ENCODE results near the gene PRKCD. TPM values are rescaled to one million over a fixed set of nuclear protein-coding genes. Genes with fewer than 3 reads are reported as not detected.

Gene PRKCD
- total RNA-seq, 1 experiment from 2014 or later = 25.2 TPM

GRCh38 chr3:53175613-53176540 is 14.9 kb downstream of the PRKCD start:
- no peak for DNase-seq
- TF ChIP-seq, protein P1, sequence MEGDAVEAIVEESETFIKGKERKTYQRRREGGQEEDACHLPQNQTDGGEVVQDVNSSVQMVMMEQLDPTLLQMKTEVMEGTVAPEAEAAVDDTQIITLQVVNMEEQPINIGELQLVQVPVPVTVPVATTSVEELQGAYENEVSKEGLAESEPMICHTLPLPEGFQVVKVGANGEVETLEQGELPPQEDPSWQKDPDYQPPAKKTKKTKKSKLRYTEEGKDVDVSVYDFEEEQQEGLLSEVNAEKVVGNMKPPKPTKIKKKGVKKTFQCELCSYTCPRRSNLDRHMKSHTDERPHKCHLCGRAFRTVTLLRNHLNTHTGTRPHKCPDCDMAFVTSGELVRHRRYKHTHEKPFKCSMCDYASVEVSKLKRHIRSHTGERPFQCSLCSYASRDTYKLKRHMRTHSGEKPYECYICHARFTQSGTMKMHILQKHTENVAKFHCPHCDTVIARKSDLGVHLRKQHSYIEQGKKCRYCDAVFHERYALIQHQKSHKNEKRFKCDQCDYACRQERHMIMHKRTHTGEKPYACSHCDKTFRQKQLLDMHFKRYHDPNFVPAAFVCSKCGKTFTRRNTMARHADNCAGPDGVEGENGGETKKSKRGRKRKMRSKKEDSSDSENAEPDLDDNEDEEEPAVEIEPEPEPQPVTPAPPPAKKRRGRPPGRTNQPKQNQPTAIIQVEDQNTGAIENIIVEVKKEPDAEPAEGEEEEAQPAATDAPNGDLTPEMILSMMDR (IDR thresholded peaks at IDR 0.05; ENCODE audit: unreplicated experiment) = no peak
- no peaks in the 10 kb centered on the region for H3K27me3 Mint-ChIP-seq (ENCODE audit: unreplicated experiment)
- intact Hi-C loops (cut with micrococcal nuclease; ENCODE audit: unreplicated experiment) = no loop called here
- H3K36me3 Mint-ChIP-seq (ENCODE audit: insufficient read depth, unreplicated experiment) = peaks cover 5% of the 10 kb centered on the region
- H3K27ac Mint-ChIP-seq (ENCODE audit: unreplicated experiment) = no peak overlapping the region
- H3K4me3 Mint-ChIP-seq (ENCODE audit: low read depth, unreplicated experiment) = no peak overlapping the region
- H3K9me3 Mint-ChIP-seq (ENCODE audit: low read depth, unreplicated experiment) = no peaks in the 10 kb centered on the region
- CTCF ChIA-PET = interaction anchor here (0.6 kb wide), 1 partner anchor 544 kb away, joined by 5 read pairs; no protein-coding TSS in a partner anchor
- no TSS peak for BruUV-seq (replicated peaks)
- peaks cover 19% of the 10 kb centered on the region for H3K4me1 Mint-ChIP-seq (ENCODE audit: low read depth, unreplicated experiment)

GRCh38 chr3:53178246-53178645 is 17.2 kb downstream of the PRKCD start:
- CTCF ChIA-PET = no interaction called here
- BruUV-seq (replicated peaks) = no TSS peak
- H3K4me3 Mint-ChIP-seq (ENCODE audit: low read depth, unreplicated experiment) = no peak overlapping the region
- H3K27ac Mint-ChIP-seq (ENCODE audit: unreplicated experiment) = no peak overlapping the region
- H3K9me3 Mint-ChIP-seq (ENCODE audit: low read depth, unreplicated experiment) = no peaks in the 10 kb centered on the region
- intact Hi-C loops (cut with micrococcal nuclease; ENCODE audit: unreplicated experiment) = no loop called here
- TF ChIP-seq, protein P1 (IDR thresholded peaks at IDR 0.05; ENCODE audit: unreplicated experiment) = no peak
- peaks cover 5% of the 10 kb centered on the region for H3K36me3 Mint-ChIP-seq (ENCODE audit: insufficient read depth, unreplicated experiment)
- DNase-seq = no peak
- H3K4me1 Mint-ChIP-seq (ENCODE audit: low read depth, unreplicated experiment) = peaks cover 8% of the 10 kb centered on the region
- H3K27me3 Mint-ChIP-seq (ENCODE audit: unreplicated experiment) = no peaks in the 10 kb centered on the region

DNA sequence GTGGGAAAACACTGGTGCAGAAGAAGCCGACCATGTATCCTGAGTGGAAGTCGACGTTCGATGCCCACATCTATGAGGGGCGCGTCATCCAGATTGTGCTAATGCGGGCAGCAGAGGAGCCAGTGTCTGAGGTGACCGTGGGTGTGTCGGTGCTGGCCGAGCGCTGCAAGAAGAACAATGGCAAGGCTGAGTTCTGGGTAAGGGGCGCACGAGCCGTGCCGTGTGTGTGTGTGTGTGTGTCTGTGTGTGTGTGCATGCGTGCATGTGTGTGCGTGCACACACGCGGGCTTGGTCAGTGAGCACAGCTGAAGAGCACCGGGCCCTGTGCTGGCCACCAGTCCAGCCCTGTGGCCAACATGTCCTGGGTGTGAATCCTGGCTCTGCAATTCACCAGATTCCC is 18.6 kb downstream of the PRKCD start:
- CTCF ChIA-PET = no interaction called here

GRCh38 chr3:53180305-53181023 is 19.5 kb downstream of the PRKCD start:
- H3K27me3 Mint-ChIP-seq (ENCODE audit: unreplicated experiment) = no peaks in the 10 kb centered on the region
- DNase-seq = no peak
- peaks cover 12% of the 10 kb centered on the region for H3K36me3 Mint-ChIP-seq (ENCODE audit: insufficient read depth, unreplicated experiment)
- H3K27ac Mint-ChIP-seq (ENCODE audit: unreplicated experiment) = no peak overlapping the region
- H3K9me3 Mint-ChIP-seq (ENCODE audit: low read depth, unreplicated experiment) = no peaks in the 10 kb centered on the region
- CTCF ChIA-PET = no interaction called here
- intact Hi-C loops (cut with micrococcal nuclease; ENCODE audit: unreplicated experiment) = no loop called here
- peaks cover 5% of the 10 kb centered on the region for H3K4me1 Mint-ChIP-seq (ENCODE audit: low read depth, unreplicated experiment)
- BruUV-seq (replicated peaks) = no TSS peak
- TF ChIP-seq, protein P1 (IDR thresholded peaks at IDR 0.05; ENCODE audit: unreplicated experiment) = no peak
- H3K4me3 Mint-ChIP-seq (ENCODE audit: low read depth, unreplicated experiment) = no peak overlapping the region

More for the DNA sequence above, 18.6 kb downstream of the PRKCD start:
- peaks cover 8% of the 10 kb centered on the region for H3K4me1 Mint-ChIP-seq (ENCODE audit: low read depth, unreplicated experiment)
- no peak overlapping the region for H3K4me3 Mint-ChIP-seq (ENCODE audit: low read depth, unreplicated experiment)
- no peak overlapping the region for H3K27ac Mint-ChIP-seq (ENCODE audit: unreplicated experiment)
- BruUV-seq (replicated peaks) = no TSS peak
- TF ChIP-seq, protein P1 (IDR thresholded peaks at IDR 0.05; ENCODE audit: unreplicated experiment) = no peak
- intact Hi-C loops (cut with micrococcal nuclease; ENCODE audit: unreplicated experiment) = no loop called here
- peaks cover 11% of the 10 kb centered on the region for H3K36me3 Mint-ChIP-seq (ENCODE audit: insufficient read depth, unreplicated experiment)
- no peaks in the 10 kb centered on the region for H3K27me3 Mint-ChIP-seq (ENCODE audit: unreplicated experiment)
- no peaks in the 10 kb centered on the region for H3K9me3 Mint-ChIP-seq (ENCODE audit: low read depth, unreplicated experiment)
- no peak for DNase-seq
